ENCODE measurements around the gene MEMO1.
"Not testable (repeated sequence)": the region's sequence is repeated elsewhere in the genome, so short reads cannot be mapped to it uniquely, and the experiment has no call there.

MEMO1 gene

DNA sequence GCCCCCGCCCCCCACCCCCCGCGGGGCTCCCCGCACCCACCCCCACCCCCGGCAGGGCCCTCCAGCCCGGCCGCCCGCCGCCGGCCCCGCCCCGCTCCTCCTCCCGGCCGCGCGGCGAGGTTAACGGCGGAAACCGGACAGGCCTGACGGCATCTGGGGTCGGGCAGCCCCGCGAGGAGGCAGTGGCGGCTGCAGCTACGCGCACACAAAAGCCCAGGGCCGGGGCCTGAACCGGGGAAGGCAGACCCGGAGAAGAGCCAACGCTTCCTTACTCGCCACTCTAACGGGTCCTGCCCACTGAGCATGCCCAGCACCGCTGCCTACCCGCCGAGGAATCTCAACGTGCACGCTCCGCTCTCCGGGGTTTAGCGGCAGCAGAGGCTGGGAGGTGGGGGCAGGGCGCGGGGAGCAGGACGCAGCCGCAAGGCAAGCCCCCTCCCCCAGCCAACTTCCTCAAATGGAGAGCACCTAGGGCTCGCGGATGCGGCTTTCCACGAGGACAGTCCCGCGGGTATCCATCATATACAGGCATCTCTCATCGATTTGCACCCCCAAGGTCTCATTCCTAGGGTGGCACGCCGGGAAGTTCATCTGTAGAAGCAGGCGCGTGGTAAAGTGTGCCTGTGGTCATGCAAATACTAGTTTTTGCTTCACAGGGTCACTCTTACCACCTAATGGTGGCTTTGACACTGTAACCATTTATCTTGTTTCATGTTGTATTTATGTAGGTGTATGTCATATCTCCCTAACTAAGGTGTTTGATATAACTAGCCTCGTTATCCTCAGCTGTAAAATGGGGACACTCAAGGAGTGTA is at the start of gene MEMO1:
MEMO1 (minus strand) TSS at position 339 of the 815 bp plus-strand sequence. CDS start 761 bp downstream, outside the sequence.
- intact Hi-C loops (cut with DNase I), result loop anchor here (2.0 kb wide), 2 partner anchors 28 to 52 kb away; partner anchors contain the start of genes DPY30 and SPAST
- DNase-seq, result peak; percentile 80 to 97 (median 94)

DNA sequence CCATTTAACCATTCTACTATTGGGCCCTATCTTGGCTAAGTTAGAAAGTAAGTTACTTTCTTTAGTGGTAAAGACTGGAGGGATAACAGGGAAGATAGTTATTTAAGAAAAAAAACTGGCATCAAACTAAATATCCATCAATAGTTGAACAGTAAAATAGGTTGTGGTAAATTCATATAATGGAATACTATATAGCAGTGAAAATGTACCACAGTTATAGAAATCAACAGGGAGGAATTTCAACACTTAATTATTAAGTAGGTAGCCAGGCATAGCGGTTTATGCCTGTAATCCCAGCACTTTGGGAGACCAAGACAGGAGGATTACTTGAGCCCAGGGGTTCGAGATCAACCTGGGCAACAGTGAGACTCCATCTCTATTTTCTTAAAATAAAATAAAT is 49.5 kb upstream of the MEMO1 start:
- intact Hi-C loops (cut with DNase I), result loop anchor here (5.0 kb wide), 1 partner anchor 107 kb away; the partner anchor contains the start of gene SLC30A6
- DNase-seq, result no peak

DNA sequence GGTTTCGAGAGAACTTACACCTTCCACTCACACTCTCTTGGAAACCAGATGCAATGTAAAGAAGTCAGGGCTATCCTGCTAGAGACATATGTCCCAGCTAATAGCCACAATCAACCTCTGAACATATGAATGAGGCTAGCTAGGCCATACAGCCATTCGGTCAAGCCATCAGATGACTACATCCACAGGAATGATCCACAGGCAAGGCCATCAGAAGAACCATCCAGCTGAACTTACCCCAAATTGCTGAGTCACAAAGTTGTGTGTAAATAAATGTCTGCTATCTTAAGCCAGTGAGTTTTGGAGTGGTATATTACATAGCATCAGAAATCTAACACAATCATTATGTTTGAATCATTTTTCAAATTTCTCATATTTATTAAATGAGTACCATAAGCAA is 47.3 kb upstream of the MEMO1 start:
- intact Hi-C loops (cut with DNase I), result no loop called here

DNA sequence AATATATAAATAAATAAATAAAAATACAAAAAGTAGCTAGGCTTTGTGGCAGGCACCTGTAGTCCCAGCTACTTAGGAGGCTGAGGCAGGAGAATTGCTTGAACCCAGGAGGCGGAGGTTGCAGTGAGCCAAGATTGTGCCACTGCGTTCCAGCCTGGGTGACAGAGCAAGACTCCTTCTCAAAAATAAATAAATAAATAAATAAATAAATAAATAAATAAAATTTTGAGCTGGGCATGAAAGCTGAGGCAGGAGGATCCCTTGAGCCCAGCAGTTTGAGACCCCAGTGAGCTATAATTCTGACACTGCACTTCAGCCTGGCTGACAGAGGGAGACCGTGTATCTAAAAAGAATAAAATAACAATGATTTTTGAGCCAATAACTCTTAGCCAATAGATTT is 43.8 kb upstream of the MEMO1 start:
- DNase-seq; intact Hi-C loops (cut with DNase I): not testable (repeated sequence)

More for the DNA sequence above, 47.3 kb upstream of the MEMO1 start:
- no peak for DNase-seq

DNA sequence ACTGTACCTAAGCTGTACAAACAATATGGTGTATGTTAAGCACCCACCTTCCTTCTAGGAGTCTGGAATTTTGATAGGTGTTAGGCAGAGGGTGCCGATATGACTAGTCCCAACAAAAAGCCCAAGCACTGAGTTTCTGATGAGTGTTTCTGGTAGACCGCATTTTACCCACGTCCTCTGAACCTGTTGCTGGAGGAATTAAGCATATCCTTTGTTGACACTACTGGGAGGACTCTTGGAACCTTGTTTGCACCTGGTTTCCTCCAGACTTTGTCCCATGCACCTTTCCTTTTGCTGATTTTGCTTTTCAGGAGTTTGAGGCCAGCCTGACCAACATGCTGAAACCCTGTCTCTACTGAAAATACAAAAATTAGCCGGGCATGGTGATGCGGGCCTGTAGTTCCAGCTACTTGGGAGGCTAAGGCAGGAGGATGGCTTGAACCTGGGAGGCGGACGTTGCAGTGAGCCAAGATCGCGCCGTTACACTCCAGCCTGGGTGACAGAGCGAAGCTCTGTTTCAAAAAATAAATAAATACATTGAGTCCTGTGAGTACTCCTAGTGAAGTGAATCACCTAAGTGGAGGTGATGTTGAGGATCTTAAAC is 41.1 kb upstream of the MEMO1 start:
- no peak for DNase-seq
- intact Hi-C loops (cut with DNase I), result no loop called here

DNA sequence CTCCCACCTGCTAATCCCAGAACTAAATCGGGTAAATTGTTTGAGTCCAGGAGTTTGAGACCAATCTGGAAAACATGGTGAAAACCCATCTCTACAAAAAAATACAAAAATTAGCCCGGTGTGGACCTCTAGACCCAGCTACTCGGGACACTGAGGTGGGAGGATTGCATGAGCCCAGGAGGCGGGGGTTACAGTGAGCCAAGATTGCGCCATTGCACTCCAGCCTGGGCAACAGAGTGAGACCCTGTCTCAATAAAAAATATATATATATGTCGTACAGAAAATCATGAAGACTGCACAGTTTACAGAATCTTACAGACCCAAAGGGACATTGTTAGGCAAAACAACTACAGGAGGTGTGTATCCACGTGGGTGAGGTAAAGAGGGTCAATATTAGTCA is 32.8 kb upstream of the MEMO1 start:
- intact Hi-C loops (cut with DNase I), result no loop called here
- DNase-seq, result peak in 1 of 42 donors; percentile 11

DNA sequence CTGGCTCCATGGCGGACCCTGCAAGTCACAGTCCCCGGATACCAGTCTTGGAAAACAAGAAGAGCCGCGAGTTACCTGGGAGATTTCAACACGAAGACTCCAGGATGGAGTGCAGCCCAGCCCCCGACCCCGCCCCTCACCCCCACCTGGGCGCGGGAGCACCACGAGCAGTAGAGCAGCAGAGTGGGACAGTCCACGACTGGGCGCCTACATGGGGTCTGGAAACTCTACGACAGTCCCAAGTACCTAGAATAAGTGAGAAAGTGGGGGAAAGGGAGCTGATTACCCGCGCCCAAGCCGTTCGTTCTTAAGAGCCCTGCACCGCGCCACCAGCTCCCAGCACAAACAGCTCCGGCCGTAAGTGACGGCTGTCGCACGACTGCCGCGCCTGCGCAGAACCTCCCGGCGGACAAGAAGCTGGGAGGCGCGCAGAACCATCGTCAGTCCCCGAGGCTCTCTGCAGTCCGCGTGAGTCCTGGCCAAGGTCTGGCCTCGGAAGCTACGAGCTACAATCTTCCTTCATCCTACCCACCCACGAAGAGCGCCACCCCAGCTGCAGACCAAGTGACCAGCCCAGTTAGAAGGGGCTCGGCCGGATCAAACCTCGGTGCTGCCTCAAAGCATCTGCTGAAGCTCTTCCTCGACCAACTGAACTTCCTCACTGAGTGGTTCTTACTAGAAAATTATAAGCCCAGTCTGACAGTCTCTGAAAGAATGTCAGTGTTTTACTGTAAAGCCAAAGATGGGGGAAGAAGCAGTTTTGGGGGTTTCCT is 28.8 kb upstream of the MEMO1 start, which contains the start of gene DPY30:
DPY30 (minus strand) TSS at position 359 of the 773 bp plus-strand sequence; CDS start at position 10, 349 bp downstream.
- intact Hi-C loops (cut with DNase I), result loop anchor here (2.0 to 10.0 kb wide), 2 partner anchors 29 to 315 kb away; partner anchors contain the start of genes BIRC6 and MEMO1
- DNase-seq, result peak; percentile 87 to 96 (median 93)

DNA sequence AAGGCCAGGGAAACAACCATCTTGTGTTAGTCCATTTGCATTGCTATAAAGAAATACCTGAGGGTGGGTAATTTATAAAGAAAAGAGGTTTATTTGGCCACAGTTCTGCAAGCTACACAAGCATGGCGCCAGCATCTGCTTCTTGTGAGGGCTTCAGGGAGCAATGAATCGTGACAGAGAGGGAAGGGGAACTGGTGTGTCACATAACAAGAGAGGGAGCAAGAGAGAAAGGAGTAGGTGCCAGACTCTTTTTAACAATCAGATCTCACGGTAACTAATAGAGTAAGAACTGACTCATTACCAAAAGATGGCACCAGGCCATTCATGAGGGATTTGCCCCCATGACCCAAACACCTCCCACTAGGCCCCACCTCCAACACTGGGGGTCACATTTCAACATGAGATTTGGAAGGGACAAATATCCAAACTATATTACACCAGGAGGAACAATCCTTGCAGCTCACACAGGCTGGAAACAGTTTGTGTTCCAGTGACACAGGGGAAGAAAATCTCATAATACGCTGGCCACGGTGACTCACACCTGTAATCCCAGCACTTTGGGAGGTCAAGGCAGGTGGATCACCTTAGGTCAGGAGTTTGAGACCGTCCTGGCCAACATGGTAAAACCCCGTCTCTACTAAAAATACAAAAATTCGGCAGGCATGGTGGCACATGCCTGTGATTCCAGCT is 23.5 kb upstream of the MEMO1 start:
- DNase-seq, result peak in 1 of 42 donors; percentile 3
- intact Hi-C loops (cut with DNase I), result loop anchor here (10.0 kb wide), 1 partner anchor 320 kb away; the partner anchor contains the start of gene BIRC6

DNA sequence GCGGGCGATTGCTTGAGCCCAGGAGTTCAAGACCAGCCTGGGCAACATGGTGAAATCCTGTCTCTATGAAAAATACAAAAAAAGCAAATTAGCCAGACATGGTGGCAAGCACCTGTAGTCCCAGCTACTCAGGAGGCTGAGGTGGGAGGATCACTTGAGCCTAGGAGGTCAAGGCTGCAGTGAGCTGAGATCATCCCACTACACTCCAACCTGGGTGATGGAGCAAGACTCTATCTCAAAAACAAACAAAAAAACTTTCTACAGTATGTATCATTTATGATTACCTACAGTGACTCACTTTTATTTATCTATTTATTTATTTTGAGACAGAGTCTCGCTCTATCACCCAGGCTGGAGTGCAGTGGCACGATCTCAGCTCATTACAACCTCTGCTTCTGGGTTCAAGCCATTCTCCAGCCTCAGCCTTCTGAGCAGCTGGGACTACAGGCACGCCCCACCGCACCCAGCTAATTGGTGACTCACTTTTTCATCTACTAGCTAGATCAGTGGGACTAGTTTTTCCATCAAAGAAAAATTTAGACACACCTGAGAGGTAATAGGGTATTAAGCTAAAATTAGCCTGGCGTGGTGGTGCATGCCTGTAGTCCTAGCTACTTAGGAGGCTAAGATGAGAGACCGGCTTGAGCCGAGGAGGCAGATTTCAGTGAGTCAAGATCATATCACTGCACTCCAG is 8.1 kb upstream of the MEMO1 start:
- intact Hi-C loops (cut with DNase I); DNase-seq: not testable (repeated sequence)

DNA sequence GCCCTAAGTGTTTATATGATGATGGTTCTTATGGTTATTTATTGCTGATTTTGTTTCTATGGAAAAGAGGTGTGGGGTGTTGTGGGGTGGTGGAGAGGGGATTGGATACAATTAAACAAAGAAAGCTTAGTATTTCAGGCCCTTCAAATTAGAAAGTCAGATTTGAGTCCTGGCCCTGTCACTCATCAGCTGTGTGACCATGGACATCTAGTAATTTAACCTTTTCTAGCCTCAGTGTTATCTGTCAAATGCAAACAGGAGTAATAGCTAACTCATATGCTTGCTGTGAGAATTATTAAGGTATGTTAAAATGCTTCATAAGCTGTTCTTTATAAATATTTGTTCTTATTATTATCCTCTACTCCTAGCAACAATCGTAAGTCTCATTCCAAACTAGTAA is 2.1 kb upstream of the MEMO1 start:
- intact Hi-C loops (cut with DNase I), result no loop called here
- DNase-seq, result peak in 1 of 42 donors; percentile 5

DNA sequence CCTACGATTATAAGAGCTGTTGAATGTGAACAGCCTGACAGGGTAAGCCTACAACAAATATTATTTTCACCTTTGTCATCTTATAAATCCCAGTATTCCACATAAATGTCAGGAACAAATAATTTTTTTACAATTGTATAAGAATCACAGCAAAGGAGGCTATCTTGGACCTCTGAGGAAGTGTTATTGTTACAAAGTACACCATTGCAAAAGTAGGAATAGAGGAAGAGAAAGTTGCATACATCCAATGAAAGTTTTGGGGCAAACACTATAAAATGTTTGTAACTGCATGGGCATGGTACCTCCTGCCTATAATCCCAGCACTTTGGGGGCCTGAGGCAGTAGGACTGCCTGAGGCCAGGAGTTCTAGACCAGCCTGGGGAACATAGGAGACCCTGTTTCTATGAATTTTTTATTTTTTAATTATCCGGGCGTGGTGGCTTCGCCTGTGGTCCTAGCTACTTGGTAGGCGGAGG is 715 bp upstream of the MEMO1 start:
- peak in 1 of 42 donors; percentile 29 for DNase-seq
- intact Hi-C loops (cut with DNase I), result loop anchor here (2.0 kb wide), 2 partner anchors 27 to 51 kb away; partner anchors contain the start of genes DPY30 and SPAST

DNA sequence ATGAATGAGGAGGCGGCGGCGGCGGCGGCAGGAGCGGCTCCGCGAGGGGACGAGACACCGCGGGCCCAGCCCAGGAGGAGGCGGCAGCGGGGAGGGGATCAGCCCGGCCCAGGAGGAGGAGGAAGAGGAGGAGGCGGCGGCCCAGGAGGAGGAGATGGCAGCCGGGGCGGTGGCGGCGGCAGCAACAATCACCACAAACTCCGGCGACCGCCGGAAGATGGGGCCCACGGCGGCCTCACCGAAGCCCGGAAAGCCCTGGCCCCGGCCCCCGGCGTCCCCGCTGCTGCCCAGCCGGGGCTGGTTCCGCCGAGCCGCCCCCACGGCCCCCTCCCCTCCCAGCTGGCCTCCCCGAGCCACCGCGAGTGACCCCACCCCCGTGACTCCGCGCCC is 533 bp downstream of the MEMO1 start:
- intact Hi-C loops (cut with DNase I), result loop anchor here (2.0 kb wide), 2 partner anchors 29 to 53 kb away; partner anchors contain the start of genes DPY30 and SPAST
- DNase-seq, result peak in 23 of 42 donors; percentile 21 to 80 (median 47)

DNA sequence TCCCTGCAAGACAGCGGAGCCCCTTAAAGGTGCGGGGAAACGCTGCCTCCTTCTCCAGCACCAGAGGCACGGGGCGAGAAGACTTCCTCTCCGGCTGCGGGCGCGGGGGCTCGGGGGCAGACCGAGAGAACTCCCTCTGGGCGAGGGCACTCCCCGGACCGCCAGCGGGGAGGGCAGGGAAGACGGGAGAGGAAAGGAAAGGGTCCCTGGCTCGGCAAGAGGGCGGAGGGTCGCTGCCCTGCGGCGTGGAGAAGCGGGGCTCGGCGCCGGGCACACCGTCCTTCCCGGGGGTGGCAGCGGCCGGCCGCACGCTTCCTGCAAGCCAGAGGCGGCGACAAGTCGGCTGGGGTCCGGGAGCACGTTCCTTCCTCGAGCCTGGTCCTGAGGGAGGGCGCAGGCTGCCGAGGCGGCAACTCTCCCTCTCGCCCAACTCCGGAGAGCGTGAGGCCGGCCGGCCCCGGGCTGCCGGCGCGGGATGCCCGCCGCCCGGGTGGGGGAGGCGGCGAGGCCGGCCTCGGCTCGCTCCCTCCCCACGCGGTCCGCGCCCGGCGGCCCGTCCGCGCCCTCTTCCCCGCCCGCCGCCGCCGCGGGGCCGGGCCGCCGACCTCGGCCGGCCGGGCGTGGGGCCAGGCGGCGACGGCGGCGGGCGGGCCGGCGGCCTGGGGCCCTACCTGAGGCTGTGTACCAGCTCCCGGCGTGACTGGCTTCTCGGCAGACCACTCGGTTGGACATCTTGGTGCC is 1.1 kb downstream of the MEMO1 start:
- intact Hi-C loops (cut with DNase I), result loop anchor here (2.0 kb wide), 2 partner anchors 29 to 53 kb away; partner anchors contain the start of genes DPY30 and SPAST
- peak in 37 of 42 donors; percentile 6 to 63 (median 32) for DNase-seq

DNA sequence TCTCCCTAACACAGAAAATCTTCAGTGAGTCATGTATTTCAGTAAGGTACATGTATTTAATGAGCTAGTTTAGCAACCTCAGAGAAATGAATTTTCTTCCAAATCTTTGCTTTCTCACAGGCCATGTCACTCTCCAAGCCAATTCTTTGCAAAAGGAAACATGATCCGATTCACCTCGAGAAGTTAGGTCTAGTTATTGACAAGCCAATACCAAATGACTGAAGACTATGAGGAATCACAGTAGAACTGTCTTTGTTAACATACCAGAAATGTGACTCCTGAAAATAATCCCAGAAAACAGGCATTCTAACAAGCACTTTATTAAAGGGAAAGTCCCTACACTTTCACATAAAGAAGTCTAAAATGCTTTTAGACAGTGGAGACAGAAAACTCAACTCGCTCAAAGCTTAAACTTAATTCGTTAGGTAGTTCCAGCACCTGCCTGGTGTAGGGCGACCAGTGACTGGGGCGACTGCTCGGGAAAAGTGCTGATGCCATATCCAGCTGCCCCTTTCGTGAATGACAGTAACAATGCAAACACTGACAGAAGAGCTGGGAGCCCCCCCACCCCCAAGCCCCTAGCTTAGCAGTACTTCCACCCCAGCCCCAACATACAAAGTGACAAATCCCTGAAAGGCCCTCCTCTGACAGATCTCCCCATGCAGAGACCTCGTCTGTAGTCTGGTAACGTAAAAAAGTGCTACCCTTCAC is 1.8 kb downstream of the MEMO1 start:
- peak in 17 of 42 donors; percentile 11 to 58 (median 26) for DNase-seq
- intact Hi-C loops (cut with DNase I), result no loop called here

DNA sequence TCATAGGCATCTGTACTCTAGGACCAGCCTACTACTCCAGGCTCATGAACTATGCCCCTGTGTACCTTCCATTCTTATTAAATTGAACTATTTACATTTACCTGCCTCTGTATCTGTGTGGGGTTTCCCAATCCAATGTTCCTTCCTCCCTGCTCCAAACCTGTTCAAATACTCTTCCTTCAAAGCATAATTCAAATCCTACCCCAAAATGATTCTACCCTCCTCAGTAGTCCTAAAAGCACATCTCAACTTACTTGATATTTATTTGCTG is 3.8 kb downstream of the MEMO1 start:
- DNase-seq, result no peak
- intact Hi-C loops (cut with DNase I), result no loop called here

DNA sequence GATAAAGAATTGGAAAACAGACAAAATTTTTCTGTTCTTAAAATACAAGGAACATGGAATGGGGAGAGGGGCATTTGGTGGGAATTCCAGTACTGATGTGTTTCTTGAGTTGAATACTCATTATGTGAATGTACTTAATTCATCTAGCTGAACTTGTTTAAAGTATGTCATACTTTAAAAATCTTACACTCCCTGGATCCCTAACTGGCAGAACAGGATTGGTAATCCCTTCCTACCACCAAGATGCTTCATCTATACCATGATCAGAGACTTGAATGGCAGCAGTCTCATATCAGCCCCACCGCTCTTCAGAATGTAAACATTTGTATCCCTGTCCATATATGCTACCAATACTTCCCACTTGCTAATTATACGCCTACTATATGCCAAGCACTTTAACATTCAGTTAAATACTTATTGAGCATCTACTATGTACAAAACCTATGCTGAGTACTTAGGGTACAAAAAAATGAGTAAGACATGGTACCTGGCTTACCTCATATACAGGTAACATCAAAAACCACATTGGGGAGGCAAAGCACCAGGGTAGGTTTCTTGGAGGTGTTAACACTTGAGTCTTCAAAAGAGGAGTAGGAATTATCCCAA is 5.3 kb downstream of the MEMO1 start:
- DNase-seq, result no peak
- intact Hi-C loops (cut with DNase I), result no loop called here
